ENCODE measurements around the gene DQX1.

DNA sequence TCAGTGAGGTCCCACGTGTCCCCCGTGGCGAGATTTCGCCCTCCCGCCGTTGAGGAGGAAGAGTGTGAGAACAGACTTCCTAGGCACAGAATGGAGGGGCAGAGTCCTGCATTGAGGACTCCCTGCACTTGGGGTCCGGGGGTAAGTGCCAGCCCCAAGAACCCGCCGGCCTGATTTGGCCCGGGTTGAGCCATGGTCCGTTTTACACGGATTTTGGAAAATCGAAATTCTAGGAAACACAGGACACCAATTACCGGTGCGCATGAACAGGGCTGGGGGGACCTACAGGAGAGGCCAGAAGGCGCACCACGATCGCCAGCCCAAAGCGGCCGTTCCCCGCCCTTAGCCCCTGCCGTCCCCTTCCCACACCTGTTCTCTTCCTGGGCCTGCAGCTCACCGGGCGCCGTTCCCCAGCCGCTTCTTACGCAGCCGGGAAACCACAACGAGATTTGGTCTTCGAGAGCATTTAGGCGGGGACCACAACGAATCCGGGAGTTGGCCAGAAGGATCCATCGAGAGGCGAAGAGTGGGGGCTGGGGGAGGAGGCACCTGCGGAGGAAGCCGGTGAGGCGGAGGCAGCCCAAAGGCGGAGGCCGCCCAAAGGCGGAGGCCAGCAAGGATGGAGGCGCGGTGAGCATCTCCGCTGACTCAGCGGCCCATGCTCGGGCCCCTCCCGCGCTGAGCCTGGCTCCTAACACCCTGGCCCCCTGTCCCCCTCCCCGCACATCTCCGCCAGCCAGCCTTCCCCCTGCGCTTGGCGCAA, 12.2 kb downstream of the DQX1 start:
- no peak for TF ChIP-seq POLR2A (IDR thresholded peaks at IDR 0.05)
- TF ChIP-seq CTCF (IDR thresholded peaks at IDR 0.05), result no peak
